H54 (cell line): ENCODE measurements around the gene MRPL14.
"Not testable (repeated sequence)": the region's sequence is repeated elsewhere in the genome, so short reads cannot be mapped to it uniquely, and the experiment has no call there.

Source experiments
- DNase-seq: peaks from one replicate; pipeline ENCODE4 v3.0.0; 2011; ENCODE audit warnings: low spot score, mixed read lengths; ENCODE audit not compliant: insufficient read length
- FAIRE-seq: peaks from 3 replicates; lab custom pipeline; 2011; peaks lifted over from hg19 to GRCh38; lab: Jason Lieb, UNC
- POLR2A ChIP-seq: IDR thresholded peaks from 2 replicates; pipeline ENCODE4 v1.6.1; 2011; ENCODE audit warnings: low read depth, mild to moderate bottlenecking, low read length

The MRPL14 gene

GRCh38 chr6:44156494-44157151, 29.4 kb upstream of the MRPL14 start:
- no peak for FAIRE-seq

GRCh38 chr6:44154067-44154466, 26.8 kb upstream of the MRPL14 start:
- FAIRE-seq = no peak
- no peak for TF ChIP-seq POLR2A
- DNase-seq = no peak

More at GRCh38 chr6:44156494-44157151, 29.4 kb upstream of the MRPL14 start:
- DNase-seq = no peak
- TF ChIP-seq POLR2A = no peak

GRCh38 chr6:44152533-44152932, 25.3 kb upstream of the MRPL14 start:
- no peak for FAIRE-seq
- no peak for TF ChIP-seq POLR2A
- no peak for DNase-seq

GRCh38 chr6:44152109-44152461, 24.8 kb upstream of the MRPL14 start:
- FAIRE-seq = no peak
- TF ChIP-seq POLR2A = no peak
- DNase-seq = no peak

GRCh38 chr6:44151348-44152108, 24.3 kb upstream of the MRPL14 start:
- no peak for FAIRE-seq
- TF ChIP-seq POLR2A = no peak
- peak; percentile 74 for DNase-seq

GRCh38 chr6:44150317-44150917, 23.2 kb upstream of the MRPL14 start:
- no peak for TF ChIP-seq POLR2A
- FAIRE-seq (no peak), DNase-seq (no peak)

GRCh38 chr6:44149369-44150012, 22.2 kb upstream of the MRPL14 start:
- no peak for DNase-seq
- no peak for TF ChIP-seq POLR2A
- FAIRE-seq = no peak

- no peak for DNase-seq
- TF ChIP-seq POLR2A = 0 out of 2 replicates have a peak, but pooled peaks have one; percentile 10
- FAIRE-seq = no peak
Measured at GRCh38 chr6:44148306-44148705, 21.1 kb upstream of the MRPL14 start.

GRCh38 chr6:44147256-44147655, 20.0 kb upstream of the MRPL14 start:
- DNase-seq (no peak), FAIRE-seq (no peak)
- TF ChIP-seq POLR2A = no peak

- FAIRE-seq = no peak
- TF ChIP-seq POLR2A = no peak
- no peak for DNase-seq
Measured at GRCh38 chr6:44146685-44147084, 19.4 kb upstream of the MRPL14 start.

GRCh38 chr6:44145839-44146238, 18.6 kb upstream of the MRPL14 start:
- no peak for DNase-seq
- TF ChIP-seq POLR2A = no peak
- FAIRE-seq = no peak

- FAIRE-seq, DNase-seq: not testable (repeated sequence)
Measured at GRCh38 chr6:44144536-44144935, 17.3 kb upstream of the MRPL14 start.

GRCh38 chr6:44143731-44144130, 16.5 kb upstream of the MRPL14 start:
- no peak for FAIRE-seq
- TF ChIP-seq POLR2A = no peak
- no peak for DNase-seq

GRCh38 chr6:44142835-44143234, 15.6 kb upstream of the MRPL14 start:
- no peak for FAIRE-seq
- no peak for DNase-seq
- no peak for TF ChIP-seq POLR2A
